ENCODE measurements around the gene RAB5IF.
"Not testable (repeated sequence)": the region's sequence is repeated elsewhere in the genome, so short reads cannot be mapped to it uniquely, and the experiment has no call there.

The RAB5IF gene

DNA sequence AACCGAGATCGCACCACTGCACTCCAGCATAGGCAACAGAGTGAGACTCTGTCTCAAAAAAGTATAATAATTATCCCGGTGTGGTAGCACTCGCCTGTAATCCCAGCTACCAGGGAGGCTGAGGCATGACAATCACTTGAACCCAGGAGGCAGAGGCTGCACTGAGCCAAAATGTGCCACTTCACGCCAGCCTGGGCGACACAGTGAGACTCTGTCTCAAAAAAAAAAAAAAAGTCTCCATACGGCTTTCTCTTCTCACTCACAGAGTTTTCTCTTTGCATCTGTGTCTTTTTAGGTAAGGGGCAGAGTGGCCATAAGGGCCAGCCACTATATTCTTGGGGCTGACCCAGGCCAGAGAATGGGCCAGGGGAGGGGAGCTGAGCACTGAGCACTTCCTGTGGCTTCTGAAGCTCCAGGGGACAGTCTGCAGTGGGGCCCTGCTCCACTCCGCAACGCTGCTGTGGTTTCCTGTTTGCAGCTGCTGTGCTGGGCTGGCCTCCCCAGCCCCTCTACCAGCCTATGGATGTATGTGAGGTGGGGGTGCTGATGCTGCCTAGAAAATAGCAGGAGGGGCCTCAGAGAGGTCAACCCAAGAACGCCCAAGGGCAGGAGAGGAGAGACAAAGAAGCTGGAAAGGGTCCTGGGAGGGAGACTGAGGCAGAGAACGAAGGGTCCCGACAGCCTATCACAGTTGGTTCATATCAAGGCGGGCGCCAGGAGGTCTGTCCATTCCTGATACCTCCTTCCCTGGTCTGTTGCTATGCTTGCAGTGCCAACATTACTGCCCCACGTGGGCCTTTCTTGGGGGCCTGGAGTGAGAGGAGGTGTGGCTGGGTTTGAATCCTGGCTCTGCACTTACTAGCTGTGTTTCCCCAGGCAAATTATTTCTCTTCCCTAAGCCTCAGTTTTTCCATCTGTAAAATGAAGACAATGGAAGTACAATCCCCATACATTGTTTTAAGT is 24.4 kb downstream of the RAB5IF start:
- no peak for DNase-seq (ENCODE audit: low read depth)

DNA sequence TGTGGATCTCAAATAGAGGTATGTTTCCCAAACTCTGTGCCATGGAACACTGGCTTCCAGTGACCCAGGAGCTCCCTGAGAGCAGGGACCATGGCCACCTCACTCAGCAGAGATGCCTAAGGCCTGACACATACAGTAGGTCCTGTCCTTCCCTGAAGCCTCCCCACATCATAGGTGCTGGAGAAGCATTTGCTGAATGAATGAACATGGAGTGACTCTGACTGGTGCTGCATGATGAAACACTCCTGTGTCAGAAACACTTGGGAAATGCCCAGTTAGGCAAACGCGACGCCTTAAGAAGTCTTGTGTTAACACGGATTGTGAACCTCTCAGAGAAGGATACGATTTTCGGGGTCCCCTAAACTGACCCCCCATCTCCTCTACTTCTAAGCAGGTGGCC is 26.1 kb downstream of the RAB5IF start:
- DNase-seq (ENCODE audit: low read depth), result no peak

DNA sequence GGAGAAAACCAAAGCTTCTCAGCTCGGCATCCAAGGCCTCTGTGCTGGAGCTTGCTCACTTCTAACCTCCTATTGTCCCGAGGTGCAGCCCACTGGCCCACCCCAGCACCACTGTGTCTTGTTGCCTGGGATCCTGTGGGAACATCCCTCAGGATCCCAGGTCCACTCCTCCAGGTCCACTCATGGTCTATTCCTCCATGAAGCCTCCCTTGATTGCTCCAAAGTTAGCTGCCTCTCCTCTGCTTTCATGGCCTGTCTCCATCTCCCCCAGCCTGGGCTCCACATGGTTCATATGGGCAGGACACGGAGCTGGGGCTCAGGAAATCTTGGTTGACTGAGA is 26.5 kb downstream of the RAB5IF start:
- DNase-seq (ENCODE audit: low read depth), result no peak

DNA sequence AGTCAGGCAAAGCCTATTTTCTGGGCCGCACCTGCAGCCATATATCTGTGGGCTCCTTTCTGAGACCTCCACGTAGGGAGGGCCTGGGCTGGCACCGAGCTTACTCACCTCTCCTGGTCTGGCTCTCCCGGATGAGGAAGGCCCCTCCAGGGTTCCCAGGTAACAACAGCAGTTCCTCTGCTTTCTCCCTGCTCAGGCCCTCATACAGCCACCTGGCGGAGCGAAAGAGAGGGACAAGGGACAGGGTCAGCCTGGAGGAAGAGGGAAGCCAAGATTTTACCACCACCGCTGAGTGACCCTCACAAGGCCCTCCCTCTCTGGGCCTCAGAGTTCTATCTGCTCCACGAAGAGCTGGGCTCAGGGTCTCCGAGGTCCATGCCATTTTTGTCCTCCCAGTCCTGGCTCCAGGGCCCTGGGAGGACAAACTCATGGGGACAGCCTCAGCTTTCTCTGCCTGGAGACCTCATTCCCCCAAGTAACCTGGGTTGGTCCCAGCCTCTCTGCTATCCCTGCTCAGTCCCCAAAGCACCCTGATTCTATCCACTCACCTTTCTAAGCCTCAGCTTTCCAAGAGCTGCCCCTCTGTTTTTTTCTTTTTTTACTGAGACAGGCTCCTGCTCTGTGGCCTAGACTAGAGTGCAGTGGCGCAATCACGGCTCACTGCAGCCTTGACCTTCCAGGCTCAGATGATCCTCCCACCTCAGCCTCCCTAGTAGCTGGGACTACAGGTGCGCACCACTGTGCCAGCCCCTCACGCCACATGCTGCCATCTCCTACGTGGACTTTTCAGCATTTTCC is 27.1 kb downstream of the RAB5IF start:
- DNase-seq (ENCODE audit: low read depth), result no peak

DNA sequence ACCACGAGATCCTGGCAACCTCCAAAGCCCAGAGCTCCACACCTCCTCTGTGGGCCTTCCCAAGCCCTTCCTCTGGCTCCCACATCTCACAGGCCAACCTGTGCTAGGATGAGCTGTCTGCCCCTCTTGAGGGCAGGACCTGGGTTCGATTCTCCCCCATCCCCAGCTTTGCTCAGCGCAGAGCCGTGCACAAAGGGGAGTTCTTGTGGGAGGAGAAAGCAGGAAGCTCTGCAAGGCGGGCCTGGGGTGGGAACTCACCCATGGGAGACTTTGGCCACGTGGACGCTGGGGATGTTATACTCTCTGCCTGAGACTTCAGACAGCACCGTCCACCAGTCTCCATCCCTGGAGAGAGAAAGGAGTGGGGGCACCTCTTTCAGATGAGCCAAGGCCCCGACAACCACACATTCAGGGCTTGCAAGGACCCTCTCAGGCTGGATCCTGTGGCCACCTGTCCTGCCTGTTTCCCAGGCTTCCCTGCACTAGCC is 27.8 kb downstream of the RAB5IF start:
- no peak for DNase-seq (ENCODE audit: low read depth)

DNA sequence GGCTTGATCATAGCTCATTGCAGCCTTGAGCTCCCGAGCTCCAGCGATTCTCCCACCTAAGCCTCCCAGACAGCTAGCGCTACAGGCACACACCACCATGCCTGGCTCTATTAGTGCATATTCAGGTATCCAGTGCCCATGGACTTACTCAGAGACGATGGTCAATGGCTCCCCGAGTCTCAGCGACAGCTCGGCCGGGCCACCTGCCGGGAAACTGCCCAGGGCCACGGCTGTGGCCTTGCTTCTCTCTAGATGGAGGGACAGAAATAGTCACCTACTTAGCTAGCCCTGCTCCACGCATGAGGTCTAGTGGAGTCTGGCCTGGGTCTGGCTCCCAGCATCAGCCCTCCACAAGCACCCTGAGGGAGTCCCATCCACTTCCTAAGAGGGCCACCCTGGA is 28.8 kb downstream of the RAB5IF start:
- DNase-seq (ENCODE audit: low read depth), result no peak

DNA sequence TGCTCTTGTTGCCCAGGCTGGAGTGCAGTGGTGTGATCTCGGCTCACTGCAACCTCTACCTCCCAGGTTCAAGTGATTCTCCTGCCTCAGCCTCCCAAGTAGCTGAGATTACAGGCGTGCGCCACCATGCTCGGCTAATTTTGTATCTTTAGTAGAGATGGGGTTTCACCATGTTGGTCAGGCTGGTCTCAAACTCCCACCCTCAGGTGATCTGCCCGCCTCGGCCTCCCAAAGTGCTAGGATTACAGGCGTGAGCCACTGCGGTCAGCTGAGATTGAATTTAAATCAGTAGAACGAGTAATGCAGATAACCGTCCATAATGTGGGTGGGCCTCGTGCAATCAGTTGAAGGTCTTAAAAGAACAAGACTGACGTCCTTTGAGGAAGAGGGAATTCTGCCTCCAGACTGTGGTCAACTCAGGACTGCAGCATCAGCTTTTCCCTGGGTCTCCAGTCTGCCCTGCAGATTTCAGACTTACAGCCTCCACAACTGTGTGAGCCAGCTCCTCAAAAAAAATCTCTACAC is 33.4 kb downstream of the RAB5IF start:
- DNase-seq (ENCODE audit: low read depth), result not testable (repeated sequence)

DNA sequence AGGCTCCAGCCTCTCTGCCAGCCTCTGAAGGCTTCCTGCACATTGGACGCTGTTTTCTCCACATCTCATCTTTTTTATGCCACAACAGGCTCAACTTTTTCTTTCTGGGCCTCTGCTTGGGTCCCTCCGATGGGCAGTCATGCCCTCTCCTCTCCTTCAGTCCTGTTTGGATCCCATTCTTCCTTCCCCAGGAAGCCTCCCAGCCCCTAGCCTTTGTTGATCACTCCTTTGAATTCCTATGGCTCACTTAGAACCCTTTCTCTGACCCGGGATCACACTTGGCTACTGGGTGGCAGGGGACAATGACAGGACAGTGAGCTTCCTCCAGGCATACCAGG is 35.9 kb downstream of the RAB5IF start:
- DNase-seq (ENCODE audit: low read depth), result no peak

DNA sequence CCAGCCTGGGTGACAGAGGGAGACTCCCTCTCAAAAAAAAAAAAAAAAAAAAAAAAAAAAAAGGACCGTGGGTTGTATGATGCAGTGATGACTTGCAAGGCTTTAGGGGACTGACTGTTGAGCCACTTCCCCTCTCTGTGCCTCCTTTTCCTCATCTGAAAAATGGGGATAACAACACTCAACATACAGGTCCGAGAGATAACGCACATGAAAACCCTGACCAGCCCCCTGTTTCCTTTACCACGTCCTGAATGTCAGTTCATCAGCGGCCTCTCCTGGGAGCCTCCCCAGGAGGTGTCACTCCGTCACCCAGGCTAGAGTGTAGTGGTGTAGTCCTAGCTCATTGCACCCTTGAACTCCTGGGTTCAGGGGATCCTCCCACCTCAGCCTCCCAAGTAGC is 36.6 kb downstream of the RAB5IF start:
- DNase-seq (ENCODE audit: low read depth), result no peak

DNA sequence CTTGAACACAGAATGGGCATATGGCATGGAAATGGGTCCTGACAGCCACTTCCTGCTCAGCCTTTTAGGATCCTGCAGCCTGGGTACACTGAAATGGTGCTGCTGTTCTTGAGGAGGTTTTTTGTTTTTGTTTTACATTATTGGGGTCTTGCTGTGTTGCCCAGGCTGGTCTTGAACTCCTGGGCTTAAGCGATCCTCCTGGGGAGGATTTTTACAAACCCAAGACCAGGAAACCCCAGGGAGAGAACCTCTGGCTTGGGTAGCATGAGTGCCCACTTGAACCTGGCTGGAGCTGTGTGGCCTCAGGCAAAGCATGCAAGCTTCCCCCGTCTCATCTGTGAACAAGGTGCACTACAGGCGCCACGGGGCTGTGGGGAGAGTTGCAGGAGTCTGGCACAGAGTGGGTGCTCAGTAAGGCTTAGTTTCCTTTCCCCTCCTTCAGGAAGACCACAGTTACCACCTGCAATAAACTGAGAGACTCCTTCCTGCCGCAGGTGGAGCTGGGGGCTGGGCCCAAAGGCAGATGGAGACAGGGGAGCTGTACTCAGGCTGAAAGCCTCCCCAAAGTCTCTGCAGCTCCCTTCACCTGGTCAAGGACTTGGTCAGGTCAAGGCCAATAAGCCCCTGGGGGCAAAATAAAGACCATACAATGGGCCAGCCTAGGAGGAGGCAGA is 38.6 kb downstream of the RAB5IF start:
- no peak for DNase-seq (ENCODE audit: low read depth)

DNA sequence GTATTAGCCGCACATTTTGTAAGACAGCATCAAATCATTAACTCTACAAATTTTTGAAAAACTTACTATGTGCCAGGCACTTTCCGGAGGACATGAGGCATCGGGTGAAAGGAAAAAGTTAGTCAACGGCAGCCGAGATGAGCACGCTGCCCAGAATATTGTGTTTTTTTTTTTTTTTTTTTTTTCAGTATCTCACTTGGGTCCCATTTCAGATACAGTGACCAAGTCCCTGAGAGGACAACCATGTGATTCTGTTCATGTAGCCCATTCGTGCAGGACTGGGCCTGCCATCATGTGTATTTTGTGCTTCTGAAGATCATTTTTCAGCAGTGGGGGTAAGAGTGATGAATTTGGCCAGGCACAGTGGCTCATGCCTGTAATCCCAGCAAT is 39.1 kb downstream of the RAB5IF start:
- no peak for DNase-seq (ENCODE audit: low read depth)

DNA sequence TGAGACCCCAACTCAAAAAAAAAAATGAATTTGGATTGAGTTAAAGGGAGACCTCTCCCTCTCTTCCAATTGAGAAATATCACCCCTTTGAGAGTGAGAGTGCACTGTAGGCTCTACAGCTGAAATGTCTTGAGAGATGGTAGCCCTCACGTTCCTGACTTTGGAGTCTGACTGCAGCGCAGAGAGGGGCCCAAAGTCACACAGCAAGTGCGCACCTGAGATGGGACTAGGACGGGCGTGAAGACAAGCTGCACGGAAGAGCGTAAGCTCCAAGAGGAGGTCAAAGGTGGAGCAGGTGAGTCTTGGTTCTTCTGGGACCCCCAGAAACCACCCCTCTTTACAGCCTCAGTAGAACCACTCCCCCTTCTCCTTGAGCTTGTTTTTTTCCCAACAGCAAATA is 39.8 kb downstream of the RAB5IF start:
- no peak for DNase-seq (ENCODE audit: low read depth)

DNA sequence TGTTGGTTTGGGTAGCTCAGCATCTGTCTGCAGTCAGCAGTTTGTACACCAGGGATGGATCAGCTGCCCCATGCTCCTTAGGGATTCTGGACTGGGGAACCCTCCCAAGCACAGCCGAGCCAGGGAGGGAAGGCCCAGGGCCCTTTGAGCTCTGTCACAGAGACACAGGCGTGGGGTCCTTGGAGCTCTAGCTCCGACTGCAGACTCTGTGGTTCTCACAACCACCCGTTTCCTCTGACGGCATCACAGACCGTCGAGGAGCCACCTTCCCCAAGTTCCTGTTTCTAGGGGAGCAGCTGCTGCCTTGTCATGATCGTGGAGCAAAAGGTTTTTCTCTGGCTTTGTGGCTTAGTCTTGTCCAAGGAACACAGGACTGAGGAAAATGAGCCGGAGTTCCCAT is 40.4 kb downstream of the RAB5IF start, which contains the start of gene SLA2:
TSS of gene SLA2 (minus strand) at position 199 of the 400 bp plus-strand sequence. CDS start 4,861 bp downstream, outside the sequence.
- no peak for DNase-seq (ENCODE audit: low read depth)

DNA sequence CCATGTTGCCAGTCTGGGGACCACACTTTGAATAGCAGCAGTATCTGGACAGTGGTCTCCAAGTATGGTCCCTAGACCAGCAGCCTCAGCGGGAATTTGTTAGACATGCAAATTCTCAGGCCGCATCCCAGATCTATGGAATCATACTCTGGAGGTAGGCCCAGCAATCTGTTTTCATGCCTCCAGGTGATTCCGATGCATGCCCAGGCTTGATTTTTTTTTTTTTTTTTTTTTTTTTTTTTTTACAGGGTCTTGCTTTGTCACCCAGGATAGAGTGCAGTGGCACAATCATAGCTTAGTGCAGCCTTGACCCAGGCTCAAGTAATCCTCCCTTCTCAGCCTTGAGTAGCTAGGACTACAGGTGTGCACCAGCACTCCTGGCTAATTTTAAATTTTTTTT is 41.1 kb downstream of the RAB5IF start:
- DNase-seq (ENCODE audit: low read depth), result no peak

DNA sequence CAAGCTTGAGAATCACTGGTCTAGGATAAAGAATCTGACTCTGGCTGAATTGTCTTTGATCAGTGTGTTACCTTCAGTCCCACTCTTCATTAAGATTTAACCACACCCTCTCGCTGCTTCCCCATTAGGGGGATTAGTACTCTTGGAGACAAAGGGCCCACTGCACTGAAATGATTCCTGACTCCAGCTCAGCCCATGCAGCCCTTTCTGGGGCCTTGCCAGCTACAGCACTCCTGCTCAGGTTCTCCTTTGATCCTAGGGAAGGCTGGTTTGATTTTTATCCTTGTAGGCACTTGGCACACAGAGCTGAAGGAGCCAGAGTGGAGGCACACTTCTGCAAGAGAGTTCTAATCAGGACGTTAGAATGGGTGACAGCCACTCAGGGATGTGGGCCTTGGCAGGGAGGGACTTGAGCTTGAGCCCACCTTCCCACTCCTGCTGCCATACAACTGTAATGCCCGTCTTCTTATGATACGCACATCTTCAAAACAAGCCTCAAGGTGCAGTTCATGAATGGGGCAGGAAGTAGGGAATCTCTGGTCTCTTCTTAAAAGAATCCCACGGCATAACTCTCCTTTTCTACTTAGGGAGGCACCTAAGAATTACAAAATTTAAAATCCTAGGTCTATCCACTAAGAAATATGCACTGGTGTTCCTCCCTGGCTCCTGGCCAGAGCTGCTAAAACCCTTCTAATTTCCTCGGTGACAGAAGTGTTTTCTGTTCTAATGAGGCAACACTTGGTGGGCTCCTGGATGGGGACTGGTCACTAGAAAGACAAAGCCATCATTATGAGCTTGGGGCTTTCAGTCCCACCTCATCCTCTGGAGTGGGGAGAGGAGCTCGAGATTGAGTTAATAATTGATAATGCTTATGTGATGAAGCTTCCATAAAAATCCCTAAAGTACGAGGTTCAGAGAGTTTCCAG is 41.9 kb downstream of the RAB5IF start:
- no peak for DNase-seq (ENCODE audit: low read depth)

DNA sequence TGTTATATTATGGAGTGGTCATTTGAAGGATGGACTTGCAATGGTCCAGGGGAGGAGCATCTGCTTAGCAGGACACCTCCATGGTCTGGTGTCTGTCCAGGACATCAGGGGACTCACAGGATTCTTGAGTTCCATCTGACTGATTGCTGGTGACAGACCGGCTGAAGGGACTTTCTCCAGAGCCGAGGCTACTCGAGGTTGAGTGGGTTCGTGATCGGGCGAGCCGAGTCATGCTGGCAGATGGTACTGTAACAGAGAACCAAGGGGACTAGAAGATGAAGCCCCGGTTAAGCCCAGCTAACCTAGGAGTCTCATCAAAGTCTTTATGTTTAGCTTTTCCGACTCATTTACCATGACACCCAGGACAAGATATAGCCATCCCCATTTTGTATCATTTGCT is 47.9 kb downstream of the RAB5IF start:
- DNase-seq (ENCODE audit: low read depth), result no peak

DNA sequence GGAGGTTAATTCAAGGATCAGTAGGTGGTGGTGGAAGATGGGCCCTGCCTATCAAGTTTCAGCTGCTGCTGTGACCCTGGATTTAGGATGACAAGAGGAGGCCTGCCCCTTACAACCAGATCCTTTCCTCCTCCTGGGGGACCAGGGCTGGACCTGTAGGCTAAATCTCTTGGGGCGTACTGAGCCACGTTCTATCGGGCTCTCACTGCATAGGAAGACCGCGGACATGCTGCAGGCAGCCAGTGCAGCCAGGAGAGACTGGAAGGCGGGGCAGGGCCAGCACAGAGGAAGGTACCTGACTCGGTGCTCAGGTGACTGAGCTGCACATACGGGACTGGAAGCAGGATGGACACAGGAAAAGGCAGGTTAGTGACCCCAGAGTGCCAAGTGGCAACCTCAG is 48.9 kb downstream of the RAB5IF start:
- no peak for DNase-seq (ENCODE audit: low read depth)

DNA sequence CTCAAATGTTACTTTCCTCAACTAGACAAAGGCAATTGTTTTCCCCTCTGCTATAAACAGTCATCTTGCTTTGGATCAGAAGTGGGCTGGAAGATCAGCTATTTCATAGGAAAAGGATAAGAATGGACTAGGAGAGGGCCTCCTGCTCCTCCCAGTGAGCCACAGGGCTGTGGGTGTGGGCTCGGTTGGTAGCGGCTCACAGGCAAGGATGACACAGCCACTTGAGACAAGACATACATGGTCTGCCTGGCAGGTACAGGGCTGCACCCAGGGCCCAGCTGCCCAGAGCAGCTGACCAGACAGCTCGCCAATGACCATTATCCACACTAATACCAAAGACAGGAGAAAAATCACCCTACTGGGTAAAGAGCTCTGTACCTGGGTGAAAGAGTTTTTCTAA is 49.4 kb downstream of the RAB5IF start:
- no peak for DNase-seq (ENCODE audit: low read depth)

DNA sequence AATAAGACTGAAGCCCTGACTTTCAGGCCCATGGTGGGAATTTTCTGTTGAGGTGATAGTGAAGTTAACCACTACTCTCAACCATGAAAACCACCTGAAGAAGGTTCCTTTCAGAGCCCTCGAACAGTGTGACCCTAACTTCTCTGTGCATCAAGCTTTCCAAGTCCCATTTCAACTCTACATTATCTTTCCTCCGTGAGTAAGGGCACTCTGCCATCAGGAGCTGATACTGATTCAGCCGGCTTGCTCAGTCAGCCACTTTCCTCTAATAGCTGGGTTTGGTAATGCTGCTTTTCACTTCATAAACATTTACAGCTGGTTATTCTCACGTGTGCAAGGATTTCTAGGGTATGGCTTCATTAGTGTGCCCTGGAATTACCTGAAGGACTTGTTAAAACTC is 51.2 kb downstream of the RAB5IF start:
- DNase-seq (ENCODE audit: low read depth), result no peak

DNA sequence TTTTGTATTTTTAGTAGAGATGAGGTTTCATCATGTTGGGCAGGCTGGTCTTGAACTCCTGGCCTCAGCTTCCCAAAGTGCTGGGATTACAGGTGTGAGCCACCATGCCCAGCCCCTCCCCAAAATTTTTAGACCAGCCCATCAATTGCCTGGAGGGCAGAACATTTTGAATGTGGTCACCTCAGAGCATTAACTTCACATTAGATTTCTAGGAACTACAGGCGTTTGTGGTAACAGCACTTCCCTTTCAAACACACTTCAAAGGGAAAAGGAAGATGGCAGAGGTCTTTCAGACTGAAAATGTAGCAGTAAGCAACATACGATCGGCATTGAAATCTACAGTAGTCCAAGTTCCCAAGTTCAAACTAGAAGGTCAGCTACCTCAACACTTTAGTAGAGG is 52.7 kb downstream of the RAB5IF start:
- DNase-seq (ENCODE audit: low read depth), result no peak

Data from fibroblast of the conjunctiva (primary cell).